ENCODE measurements around the gene NEK9. TPM values are rescaled to one million over a fixed set of nuclear protein-coding genes. Genes with fewer than 3 reads are reported as not detected.

NEK9 gene
- total RNA-seq, 1 donor from 2014 or later = 65.4 TPM

DNA sequence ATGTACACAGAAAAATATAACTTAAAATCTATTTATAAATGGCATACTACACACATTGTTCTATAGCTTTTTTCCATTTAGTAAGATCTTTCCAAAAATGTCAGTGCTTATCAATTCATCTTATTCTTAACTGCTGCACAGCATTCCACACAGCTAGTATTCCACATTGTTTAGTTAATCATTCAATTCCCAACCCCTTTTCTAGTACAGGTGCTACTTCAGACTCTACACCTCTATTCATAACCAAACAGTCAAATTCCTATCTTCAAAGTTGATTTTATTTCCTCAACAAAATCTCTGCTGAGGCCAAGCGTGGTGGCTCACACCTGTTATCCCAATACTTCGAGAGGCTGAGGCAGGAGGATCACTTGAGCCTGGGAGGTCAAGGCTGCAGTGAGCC lies 12.3 kb upstream of the NEK9 start:
- no peak overlapping the region for H3K4me3 Mint-ChIP-seq (ENCODE audit: unreplicated experiment)
- no peak for DNase-seq (ENCODE audit: low spot score)

DNA sequence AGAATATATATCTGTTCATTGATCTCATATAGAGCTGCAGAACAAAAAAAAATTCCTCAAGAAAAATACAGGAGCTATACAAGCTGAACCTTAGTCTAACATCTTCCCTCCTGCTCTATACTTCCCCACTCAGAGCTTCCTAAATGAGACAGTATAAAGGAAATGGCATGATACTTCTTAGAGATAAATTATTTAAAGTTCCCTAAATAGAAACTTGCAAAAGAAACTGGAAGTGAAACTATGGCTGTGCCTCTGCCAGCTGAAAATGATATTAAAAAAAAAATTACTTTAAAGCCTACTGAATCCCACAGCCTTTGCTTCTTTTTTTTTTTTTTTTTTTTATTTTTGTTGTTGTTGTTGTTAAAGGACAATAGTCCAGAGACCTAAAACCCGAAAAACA lies 11.6 kb upstream of the NEK9 start:
- Mint-ChIP-seq H3K27me3 (ENCODE audit: low read depth) (no peaks in the 10 kb centered on the region), H3K27ac (ENCODE audit: unreplicated experiment) (peak overlapping the region; percentile 65), H3K4me1 (ENCODE audit: low read depth) (peaks cover 26% of the 10 kb centered on the region), H3K36me3 (ENCODE audit: low read depth) (peaks cover 16% of the 10 kb centered on the region), H3K4me3 (ENCODE audit: unreplicated experiment) (no peak overlapping the region), H3K9me3 (ENCODE audit: low read depth) (no peaks in the 10 kb centered on the region)
- DNase-seq (ENCODE audit: low spot score) = no peak
- TF ChIP-seq, protein P1, sequence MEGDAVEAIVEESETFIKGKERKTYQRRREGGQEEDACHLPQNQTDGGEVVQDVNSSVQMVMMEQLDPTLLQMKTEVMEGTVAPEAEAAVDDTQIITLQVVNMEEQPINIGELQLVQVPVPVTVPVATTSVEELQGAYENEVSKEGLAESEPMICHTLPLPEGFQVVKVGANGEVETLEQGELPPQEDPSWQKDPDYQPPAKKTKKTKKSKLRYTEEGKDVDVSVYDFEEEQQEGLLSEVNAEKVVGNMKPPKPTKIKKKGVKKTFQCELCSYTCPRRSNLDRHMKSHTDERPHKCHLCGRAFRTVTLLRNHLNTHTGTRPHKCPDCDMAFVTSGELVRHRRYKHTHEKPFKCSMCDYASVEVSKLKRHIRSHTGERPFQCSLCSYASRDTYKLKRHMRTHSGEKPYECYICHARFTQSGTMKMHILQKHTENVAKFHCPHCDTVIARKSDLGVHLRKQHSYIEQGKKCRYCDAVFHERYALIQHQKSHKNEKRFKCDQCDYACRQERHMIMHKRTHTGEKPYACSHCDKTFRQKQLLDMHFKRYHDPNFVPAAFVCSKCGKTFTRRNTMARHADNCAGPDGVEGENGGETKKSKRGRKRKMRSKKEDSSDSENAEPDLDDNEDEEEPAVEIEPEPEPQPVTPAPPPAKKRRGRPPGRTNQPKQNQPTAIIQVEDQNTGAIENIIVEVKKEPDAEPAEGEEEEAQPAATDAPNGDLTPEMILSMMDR (IDR thresholded peaks at IDR 0.05) = no peak

More for the DNA sequence above, 12.3 kb upstream of the NEK9 start:
- Mint-ChIP-seq H3K36me3 (ENCODE audit: low read depth) (peaks cover 11% of the 10 kb centered on the region), H3K4me1 (ENCODE audit: low read depth) (peaks cover 30% of the 10 kb centered on the region), H3K27me3 (ENCODE audit: low read depth) (no peaks in the 10 kb centered on the region), H3K9me3 (ENCODE audit: low read depth) (no peaks in the 10 kb centered on the region), H3K27ac (ENCODE audit: unreplicated experiment) (peak overlapping the region; percentile 65)
- TF ChIP-seq, protein P1 (IDR thresholded peaks at IDR 0.05) = no peak

DNA sequence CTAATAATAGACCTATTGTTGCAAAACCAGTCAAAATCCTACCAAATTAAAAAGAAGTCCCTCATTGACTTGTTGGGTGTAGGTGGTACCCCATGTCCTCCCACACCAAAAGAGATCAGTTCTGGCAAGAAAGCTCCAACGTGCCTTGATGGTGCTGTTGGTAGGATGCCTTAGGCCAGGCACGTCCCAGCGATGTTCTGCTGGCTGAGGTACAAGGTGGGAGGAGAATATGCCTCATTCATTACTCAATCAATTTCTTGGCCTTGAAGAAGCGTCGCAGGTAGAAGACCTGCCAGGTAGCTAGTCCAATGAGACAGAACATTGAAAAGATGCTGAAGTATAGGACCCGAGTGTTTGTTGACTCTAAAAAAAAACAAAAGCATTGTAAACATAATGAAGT lies 7.8 kb upstream of the NEK9 start:
- Mint-ChIP-seq H3K27ac (ENCODE audit: unreplicated experiment) (no peak overlapping the region), H3K4me1 (ENCODE audit: low read depth) (peaks cover 25% of the 10 kb centered on the region), H3K9me3 (ENCODE audit: low read depth) (no peaks in the 10 kb centered on the region), H3K36me3 (ENCODE audit: low read depth) (peaks cover 23% of the 10 kb centered on the region), H3K27me3 (ENCODE audit: low read depth) (no peaks in the 10 kb centered on the region), H3K4me3 (ENCODE audit: unreplicated experiment) (no peak overlapping the region)
- TF ChIP-seq, protein P1 (IDR thresholded peaks at IDR 0.05) = no peak
- DNase-seq (ENCODE audit: low spot score) = no peak

DNA sequence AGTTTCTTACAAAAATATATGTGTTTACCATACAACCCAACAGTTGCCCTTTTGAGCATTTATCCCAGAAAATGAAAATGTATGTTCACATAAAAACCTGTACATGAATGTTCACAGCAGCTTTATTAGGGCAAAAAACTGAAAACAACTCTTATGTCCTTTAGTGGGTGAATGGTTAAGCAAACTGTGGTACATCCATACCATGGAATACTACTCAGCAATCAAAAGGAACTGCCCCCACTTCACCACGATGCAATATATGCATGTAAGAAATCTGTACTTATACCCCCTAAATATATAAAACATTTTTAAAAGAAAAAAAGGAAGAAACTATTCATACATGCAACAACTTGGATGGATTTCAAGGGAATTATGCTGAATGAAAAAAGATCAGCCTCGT lies 6.7 kb upstream of the NEK9 start:
- H3K27ac Mint-ChIP-seq (ENCODE audit: unreplicated experiment) = no peak overlapping the region

DNA sequence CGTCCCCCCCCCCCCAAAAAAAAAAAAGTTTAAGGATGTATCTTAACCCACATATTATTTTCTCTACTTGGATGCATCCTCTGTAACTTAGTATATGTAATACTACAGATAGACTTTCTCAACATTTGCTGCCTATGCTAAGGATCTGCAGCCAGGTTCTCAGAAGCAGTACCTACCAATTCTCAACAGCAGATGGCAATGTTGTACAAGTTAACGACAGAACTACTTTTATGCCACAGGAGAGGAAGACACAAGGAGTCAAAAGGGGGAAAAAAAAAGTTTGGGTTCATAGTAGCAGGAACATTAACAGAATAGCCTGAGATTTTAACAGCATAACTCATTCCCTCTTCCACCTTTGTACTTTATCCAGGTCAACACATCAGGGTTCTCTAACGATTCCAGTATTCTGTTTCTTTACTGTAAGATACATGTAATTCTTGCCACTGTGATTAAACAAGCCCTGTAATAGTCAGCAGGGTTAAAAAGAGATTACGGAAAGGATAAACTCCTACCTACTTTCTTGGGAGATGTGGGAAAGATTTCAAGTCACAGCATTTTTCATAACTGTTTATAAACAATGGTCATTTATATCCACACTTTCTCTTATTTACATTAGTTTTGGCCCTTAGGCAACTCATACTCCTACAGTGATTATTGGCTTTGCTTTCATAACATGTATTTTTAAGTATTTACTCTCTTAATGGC lies 5.7 kb upstream of the NEK9 start:
- DNase-seq (ENCODE audit: low spot score) = no peak
- Mint-ChIP-seq H3K4me3 (ENCODE audit: unreplicated experiment) (no peak overlapping the region), H3K36me3 (ENCODE audit: low read depth) (peaks cover 23% of the 10 kb centered on the region), H3K9me3 (ENCODE audit: low read depth) (no peaks in the 10 kb centered on the region), H3K27me3 (ENCODE audit: low read depth) (no peaks in the 10 kb centered on the region), H3K4me1 (ENCODE audit: low read depth) (peaks cover 16% of the 10 kb centered on the region), H3K27ac (ENCODE audit: unreplicated experiment) (peak overlapping the region; percentile 70)
- TF ChIP-seq, protein P1 (IDR thresholded peaks at IDR 0.05) = peak; percentile 90

More for the DNA sequence above, 6.7 kb upstream of the NEK9 start:
- H3K27me3 Mint-ChIP-seq (ENCODE audit: low read depth) = no peaks in the 10 kb centered on the region
- DNase-seq (ENCODE audit: low spot score) = no peak
- H3K4me3 Mint-ChIP-seq (ENCODE audit: unreplicated experiment) = no peak overlapping the region
- H3K36me3 Mint-ChIP-seq (ENCODE audit: low read depth) = peaks cover 23% of the 10 kb centered on the region
- TF ChIP-seq, protein P1 (IDR thresholded peaks at IDR 0.05) = no peak
- H3K4me1 Mint-ChIP-seq (ENCODE audit: low read depth) = peaks cover 16% of the 10 kb centered on the region
- H3K9me3 Mint-ChIP-seq (ENCODE audit: low read depth) = no peaks in the 10 kb centered on the region

Measured in chondrocyte (in vitro differentiated cells).